NT2/D1 (cell line): ENCODE results near the gene LRRC23.

Experiments
- SUZ12 ChIP-seq: IDR thresholded peaks from 2 replicates; pipeline ENCODE4 v1.6.1; 2011; ENCODE audit not compliant: insufficient read length, insufficient read depth; ENCODE audit errors: extremely low read depth
- ZNF274 ChIP-seq: IDR thresholded peaks from 2 replicates; pipeline ENCODE4 v1.6.1; 2011; ENCODE audit warnings: mild to moderate bottlenecking, low read depth, low read length

DNA sequence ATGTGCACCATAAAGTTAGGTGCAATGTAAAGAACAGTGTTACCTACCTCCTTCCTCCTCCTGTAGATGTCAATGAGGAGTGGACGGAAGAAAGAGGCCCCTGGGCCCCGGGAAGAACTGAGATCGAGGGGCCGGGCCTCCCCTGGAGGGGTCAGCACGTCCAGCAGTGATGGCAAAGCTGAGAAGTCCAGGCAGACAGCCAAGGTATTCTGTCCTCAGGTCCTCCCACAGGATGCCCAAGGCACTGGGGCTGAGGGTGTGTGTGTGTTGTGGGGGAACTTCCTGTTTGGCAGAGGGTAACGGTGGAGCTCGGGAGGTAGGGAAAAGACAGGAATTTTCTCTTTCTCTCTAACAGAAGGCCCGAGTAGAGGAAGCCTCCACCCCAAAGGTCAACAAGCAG lies 29.5 kb downstream of the LRRC23 start:
- TF ChIP-seq SUZ12 (no peak), ZNF274 (no peak)
